Inferior parietal cortex (tissue), 1 donor: ENCODE data around the gene KIAA1671.

Experiments
- DNase-seq: peaks from one replicate; pipeline ENCODE4 v3.0.0-alpha.2; 2016; ENCODE audit errors: extremely low spot score

KIAA1671 gene

DNA sequence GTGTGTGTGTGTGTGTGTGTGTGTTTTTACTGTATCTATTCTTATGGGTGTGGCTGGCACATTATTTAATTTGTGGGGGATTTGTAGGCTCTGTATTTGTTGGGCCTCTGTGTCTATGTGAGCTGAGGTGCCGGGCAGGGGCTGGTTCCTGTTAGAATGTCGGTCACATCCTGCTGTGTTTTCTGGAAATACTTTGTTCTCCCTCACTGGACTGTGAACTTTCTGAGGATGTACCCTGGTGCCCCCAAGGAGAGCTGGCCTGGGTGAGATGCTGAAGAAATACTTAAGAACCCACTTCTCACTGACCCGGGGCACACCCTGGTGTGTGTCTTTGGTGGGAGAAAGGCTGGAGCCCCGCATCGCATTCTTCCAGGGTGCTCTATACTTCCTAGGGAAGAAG is 28.6 kb downstream of the KIAA1671 start:
- no peak for DNase-seq

DNA sequence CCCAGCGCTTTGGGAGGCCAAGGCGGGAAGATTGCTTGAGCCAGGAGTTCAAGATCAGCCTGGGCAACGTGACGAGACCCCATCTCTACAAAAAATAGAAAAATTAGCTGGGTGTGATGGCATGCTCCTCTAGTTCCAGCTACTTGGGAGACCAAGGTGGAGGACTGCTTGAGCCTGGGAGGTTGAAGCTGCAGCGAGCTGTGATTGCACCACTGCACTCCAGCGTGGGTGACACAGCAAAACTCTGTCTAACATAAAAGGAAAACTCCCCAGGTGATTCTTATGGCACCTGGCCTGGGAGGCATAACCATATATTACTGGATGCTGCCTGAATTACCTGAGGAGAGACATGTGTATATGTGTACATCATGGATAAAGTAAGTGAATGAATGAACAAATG is 29.1 kb downstream of the KIAA1671 start:
- no peak for DNase-seq

DNA sequence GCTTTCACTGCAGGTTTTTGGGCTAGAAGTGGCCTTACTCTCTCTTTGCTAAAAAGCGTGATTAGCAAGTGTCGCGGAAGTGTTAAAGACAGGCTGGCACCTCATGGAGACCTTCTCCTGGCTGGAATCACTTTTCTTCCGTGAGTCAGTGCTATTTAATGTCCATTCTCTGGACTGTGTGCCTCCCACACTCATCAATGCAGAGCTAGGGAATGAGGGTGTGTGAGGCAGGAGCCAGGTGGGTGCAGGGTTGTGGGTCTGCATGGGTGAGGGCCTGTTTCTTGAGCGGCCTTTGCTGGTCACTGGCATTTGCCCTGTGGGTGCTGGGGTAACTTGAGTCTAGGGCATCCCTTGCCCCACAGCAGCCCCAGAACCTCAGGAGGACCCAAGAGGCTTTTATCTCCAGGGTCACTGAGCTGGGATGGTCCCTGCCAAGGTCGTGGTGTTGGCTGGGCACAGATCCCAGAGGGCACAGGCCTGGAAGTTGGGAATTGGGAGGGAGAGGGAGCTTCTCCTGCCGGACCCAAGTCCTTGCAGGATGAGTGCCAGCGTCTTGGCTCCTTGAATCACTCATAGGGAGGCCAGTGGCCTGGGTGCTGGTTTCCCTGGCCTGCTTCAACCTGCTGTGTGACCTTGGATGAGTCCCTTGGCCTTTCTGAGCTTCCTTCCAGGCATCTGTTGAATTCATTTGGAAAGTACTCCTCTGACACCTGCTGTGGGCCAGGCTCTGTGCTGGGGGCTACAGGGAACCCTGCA is 30.0 kb downstream of the KIAA1671 start:
- DNase-seq = no peak

DNA sequence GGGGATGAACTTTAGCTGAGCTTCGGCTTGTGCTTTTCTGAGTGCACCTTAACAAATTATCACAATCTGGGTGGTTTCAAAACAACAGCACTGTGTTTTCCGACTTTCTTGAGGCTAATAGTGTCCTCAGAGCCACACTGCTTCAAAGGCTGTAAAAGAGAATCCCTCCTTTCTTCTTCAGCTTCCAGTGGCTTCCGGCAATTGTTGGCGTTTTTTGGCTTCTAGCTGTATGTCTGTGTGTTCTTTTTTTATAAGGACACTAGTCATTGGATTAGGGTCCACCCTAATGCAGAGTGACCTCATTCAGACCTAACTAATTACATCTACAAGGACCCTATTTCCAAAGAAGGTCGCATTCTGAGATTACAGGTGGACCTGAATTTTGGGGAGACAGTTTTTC is 30.6 kb downstream of the KIAA1671 start:
- no peak for DNase-seq

DNA sequence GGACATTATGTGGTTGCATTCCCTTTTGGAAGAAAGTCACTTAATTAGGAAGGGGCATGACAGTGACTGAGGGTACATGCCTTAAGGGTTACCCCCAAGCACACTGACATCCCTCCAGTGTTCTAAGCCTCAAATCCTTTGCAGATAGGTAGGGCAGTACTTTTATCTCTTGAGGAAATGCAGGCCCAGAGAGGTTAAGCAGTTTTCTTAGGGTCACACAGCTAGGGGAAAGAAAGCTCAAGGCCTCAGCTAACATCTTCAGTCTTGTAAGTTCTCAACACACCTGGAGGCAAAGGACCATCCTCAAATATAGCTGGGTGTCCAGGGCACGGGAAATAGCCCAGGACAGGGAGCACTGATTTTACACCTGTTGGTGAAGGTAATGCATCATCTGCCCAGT is 31.6 kb downstream of the KIAA1671 start:
- no peak for DNase-seq

DNA sequence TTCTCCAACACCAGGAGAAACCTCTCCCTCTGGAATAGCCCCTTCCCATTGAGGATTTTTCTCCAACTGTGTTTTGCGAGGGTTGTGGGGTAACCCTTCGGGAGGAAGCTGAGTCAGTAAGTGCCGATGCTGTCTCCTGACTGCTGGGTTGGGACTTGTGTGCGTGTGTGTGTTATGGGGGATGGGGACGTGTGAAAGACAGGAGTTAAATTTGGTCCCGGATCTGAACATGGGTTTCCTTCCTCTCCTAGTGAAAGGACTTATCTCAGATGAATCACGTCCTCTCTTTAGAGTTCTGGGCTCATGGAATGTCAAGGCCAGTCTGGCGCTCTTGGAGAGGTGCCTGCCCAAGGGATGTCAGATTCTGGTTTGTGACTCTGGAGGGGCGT is 33.3 kb downstream of the KIAA1671 start:
- peak; percentile 39 for DNase-seq

DNA sequence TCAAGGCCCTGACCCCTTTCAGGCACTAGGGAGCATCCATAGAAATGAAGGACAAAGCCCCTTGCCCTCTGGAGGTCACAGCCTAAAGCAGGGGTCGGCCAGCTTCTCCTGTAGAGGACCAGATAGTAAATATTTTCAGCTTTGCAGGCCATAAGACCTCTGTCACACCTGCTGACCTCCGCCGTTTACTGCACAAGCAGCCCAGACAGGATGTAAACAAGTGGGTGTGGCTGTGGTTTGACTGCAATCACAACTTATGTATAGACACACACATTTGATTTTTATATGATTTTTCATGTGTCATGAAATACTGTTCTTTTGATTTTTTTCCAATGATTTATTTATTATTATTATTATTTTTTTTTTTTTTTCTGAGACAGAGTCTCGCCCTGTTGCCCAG is 34.3 kb downstream of the KIAA1671 start:
- DNase-seq = no peak

DNA sequence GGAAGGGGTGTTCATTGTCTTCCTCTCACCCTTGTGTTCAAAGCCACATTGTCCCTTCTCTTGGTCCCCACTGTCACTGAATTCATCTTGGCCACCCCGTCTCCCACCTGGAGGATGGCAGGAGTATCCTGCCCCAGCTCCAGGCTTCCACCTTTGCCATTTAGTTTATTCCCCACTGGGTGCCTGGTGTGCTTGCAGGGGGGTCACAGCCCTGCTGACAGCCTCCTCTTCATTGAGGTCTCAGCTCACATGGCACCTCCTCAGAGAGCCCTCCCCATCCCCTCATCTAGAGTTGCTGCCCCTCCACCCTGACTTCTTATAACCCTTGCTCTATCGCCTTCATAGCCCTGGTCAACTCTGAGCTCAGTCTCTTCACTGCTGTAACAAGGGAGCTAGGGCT is 36.6 kb downstream of the KIAA1671 start:
- DNase-seq = no peak

DNA sequence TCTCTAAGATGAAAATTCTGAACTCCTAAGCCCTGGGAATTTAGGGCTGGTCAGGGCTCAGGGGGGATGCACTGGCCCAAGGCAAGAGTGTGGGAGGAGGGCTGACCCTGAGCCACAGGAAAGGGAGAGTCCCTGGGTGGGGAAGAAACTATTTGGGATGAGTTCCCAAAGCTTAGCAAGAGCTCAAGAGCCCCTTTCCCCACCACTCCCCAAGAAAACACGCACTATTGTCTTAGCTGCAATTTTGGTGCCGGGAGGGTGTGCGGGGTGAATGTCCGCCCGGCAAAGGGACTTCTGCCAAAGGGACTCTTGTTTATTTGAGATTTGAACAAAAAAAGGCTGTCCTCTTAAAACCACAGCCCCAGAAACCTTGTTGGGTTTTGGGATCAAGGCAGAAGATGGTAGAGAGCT is 37.0 kb downstream of the KIAA1671 start:
- no peak for DNase-seq

DNA sequence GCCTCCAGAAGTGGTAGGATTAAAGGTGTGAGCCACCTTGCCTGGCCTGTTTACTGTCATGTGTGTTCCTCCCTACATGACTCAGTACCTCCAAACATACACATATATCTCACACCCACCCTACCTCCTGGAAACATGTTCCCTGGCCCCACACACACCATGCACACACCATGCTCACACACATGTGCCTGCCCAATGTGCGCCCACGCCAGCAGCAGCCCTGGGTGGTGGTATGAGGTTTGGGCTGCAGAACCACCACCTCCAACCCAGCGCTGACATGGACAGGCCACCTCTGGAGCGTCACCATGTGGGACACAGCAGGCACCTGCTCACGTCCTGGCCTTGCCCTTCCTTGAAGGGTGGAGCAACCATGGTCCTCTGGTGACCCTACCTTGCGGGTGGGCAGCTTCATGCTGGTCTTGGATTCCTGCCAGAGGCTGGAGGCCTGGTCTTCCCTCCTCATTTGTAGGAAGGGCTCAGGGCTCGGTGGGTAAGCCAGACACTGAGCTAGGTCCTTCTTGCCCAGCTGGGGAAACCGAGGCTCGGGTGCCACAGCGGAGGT is 37.9 kb downstream of the KIAA1671 start:
- DNase-seq = no peak

DNA sequence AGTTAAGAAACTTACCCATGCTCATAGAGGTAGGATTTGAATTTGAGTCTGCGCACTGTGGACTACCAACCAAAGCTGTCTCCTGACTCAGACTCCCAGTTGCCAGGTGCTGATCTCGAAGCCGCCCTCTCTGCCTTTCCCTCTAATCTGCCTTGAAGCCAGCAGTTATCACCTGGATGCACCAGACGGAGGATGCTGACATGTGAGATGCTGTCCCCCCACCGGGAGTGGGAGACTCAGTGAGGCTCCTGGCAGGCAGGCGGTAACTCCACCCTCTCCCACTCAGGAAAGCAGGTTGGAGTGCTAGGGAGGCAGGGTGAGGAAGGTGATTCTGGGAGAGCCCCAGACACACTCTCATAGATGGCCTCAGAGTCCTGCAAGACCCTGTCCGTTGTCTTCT is 40.4 kb downstream of the KIAA1671 start:
- no peak for DNase-seq

DNA sequence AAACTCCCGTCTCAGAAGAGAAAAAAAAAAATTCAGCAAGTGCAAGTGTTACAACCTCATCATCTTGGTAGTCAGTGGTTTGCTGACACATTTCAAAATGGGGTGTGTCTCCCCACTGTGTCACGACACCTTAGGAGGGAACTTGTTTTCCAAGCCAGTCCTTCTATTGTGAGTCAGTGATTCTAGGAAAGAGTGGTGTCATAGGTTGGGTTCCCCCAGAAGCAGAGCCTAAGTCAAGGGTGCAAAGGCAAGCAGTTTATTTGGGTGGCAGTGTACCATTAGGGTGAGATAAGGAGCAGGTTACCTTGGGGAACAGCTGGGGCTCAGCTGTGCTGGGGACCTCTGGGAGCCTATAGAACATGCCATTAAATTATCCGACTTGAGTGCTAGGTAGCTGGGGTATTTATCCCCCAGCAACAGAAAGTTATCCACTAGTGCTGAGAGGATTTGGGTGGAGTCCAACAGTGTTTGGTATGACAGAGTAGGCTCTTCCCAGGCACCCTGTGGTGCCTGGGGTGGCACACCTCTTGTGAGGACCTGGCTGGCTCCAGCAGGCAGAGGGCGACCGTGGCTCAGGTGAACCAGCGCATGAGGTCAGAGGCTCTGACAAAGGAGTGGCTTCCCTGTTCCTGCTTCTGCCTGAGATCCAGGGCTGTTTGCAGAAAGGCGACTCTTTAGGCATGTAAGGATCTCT is 41.7 kb downstream of the KIAA1671 start:
- no peak for DNase-seq

DNA sequence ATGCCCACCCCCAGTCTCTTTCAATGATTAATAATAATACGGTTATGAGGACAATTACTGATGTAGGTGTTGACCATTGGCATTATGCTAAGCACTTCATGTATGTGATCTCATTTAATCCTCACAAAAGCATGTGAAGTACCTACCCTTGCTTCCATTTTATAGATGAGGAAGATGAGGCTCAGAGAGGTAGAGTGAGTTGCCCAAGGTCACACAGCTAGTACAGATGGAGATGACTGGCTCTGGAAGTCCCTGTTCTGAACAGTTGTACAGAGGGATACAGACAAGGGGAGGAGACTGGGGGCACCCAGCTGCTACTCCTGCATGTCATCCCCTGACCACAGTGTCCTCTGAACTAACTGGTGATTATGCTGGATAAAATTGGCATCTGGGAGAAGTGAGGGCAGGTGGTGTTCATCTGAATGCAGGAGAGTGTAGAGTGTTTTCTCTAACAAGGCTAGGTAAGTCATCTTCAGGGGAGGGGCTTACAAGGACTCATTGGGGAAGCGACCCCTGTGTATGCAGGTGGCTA is 43.2 kb downstream of the KIAA1671 start:
- no peak for DNase-seq

DNA sequence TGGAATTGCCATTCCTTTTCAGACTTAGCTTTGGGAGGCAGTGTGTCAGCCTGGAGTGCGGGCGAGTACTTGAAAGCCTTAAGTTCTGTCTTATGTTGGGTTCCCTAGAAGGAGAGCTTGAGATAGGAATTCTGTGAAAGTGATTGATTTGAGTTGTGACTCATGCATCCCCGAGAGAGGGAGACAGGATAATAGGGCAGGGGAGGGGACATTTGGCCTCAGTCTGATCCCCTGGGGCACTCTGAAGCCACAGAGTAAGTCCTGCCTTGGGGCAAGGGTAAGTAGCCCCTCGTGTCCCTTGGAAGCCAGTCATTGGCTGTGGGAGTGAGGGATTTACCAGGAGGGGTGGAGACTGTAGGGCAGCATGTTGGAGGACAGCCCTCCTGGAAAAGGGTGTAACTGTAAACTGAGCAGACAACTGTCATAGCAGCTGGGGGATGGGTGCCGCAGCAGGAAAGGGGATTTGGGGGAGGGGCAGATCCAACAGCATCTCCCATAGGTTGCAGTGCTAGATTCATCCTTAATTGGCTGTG is 44.0 kb downstream of the KIAA1671 start:
- no peak for DNase-seq

DNA sequence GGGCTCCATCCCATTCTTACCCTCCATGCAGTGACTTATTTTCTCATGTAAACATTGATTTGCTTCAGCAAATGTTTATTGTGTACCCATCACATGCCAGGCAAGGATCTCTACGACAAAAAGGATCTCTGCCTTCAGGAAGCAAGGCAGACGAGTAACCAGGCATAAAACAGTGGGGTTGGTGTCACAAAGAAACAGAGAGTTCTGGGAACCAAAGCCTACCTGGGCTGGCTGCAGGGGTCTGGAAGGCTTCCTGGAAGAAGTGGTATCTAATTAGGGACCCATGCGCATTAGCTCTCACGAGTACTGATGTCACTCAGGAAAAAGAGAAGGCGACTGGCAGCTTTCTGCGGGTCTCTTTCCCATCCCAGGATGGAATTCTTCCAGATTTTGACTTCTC is 44.5 kb downstream of the KIAA1671 start:
- DNase-seq = no peak

DNA sequence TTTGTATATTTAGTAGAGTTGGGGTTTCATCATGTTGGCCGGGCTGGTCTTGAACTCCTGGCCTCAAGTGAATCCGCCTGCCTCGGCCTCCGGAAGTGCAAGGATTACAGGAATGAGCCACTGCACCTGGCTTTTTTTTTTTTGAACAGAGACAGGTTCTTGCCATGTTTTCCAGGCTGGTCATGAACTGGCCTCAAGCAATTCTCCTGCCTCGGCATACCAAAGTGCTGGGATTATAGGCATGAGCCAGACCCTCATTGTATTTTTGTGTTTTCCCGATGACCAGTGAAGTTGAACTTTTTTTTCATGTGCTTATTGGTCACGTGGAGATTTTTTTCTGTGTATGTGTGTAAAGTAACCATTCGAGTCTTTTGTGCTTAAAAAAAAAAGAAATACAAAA is 48.2 kb downstream of the KIAA1671 start:
- DNase-seq = no peak

DNA sequence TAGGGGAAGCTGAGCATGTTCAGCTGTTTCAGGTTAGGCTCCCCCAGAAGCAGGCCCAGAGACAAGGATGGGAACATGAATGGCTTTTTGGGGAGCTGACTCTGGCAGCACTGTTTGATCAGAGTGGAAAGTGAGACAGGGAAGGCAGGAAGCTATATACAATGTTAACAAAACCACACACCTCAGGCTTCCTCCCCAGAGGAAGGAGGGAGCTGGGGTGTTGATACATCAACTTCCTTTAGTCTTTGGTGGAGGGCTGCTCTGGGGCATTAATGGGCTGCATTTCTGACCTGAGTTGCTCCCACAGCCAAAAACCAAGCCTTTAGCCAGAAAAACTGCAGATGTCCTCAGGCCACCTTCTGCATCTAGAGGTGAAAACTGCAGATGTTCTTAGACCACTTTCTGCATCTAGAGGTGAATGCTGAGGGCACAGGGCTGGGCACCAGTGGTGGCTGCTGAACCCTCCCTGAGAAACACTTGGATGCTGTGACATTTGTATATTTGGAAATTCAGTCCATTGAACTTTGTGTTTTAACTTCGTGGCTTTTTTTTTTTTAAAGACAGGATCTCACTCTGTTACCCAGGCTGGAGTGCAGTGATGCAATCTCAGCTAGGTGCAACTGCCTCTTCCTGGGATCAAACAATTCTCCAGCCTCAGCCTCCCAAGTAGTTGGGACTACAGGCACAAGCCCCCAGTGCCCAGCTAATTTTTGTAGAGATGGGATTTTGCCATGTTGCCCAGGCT is 49.9 kb downstream of the KIAA1671 start:
- no peak for DNase-seq

DNA sequence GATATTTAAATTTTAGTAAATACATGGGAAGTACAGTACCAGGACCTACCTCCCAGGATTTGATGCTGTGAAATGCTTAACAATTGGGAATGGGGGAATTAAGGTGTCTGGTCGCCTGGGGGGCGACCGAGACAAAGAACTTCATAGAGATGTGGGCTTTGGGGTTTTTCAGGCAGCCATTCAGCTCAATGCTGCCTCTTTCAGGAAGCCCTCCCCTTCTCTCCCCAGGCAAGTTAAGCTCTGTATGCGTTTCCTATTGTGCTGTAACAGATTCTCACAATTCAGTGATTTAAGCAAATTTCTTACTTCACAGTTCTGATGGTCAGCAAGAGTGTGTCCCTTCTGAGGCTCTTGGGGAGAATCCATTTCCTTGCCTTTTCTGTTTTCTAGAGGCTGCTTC is 53.8 kb downstream of the KIAA1671 start:
- DNase-seq = no peak

DNA sequence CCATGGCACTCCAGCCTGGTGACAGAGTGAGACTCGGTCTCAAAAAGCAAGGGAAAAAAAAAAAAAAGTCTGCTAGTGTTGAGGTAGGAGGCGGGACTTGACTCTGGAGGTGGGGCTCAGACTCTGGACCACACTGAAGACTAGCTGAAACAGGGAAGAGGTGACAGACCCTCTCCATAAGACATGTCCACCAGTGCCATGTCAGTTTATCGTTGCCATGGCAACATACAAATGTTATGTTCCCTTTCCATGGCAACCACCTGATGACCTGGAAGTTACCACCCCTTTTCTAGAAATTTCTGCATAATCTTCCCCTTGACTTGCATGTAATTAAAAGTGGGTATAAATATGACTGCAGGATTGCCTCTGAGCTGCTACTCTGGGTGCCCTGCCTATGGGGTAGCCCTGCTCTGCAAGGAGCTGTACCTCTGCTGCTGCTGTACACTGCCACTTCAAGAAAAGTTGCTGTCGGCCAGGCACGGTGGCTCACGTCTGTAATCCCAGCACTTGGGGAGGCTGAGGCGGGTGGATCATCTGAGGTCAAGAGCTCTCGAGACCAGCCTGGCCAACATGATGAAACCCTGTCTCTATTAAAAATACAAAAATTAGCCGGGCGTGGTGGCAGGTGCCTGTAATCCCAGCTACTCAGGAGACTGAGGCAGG is 55.1 kb downstream of the KIAA1671 start:
- no peak for DNase-seq

DNA sequence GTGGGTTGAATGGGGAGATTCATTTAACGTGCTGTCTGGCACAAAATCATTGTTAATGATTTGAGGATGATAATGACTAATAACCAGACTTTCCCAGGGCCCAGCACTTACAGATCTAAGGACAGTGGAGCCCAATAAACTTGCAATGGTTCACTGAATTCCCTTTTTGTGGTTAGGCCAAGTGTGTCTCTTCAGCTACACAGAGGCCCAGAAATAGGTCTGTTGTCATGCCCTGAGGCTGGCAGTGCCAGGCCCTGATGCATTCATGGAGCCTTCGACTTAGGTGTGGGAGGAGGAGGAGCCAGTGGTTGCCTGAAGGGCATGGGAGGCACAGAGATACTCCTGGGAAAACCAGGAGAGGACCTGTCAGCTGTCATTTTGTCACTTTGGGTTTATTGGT is 56.1 kb downstream of the KIAA1671 start:
- no peak for DNase-seq

DNA sequence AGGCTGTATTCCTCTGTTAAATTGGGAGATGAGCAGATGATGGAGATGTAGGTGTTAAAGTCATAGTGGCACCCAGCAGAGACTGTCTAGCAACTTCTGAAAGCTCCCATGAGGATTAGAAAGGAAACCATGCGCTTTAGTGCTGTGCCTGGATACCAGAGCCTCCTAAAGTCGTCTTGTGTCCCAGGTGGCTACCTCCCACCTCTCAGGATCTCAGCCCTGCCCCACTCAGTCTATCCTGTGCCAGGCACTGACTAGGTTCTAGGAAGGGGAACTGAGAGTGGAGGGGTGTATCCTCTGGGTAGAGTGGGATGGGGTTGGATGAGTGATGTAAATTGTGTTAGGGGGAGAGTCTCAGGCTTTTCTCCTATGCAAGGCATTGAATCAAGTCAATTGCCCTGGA is 60.2 kb downstream of the KIAA1671 start:
- DNase-seq = no peak

DNA sequence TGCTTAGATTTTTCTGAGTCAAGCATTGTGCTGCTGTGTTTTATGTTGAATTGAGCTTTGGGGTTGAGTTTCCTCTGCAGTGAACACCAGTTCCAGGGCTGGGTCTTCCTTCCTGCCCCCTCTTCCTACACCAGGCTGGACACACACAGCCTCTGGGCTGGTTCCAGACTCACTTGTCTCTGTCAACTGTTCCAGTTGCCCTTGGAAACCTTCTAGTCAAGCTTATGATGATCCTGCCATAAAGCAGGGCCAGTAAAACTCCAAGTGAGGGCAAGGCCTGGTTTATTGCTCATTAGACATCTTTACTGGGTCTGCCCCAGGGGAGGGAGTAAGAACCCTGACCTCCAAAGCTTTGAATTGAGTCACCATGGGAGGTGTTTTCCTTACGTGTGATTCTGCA is 61.1 kb downstream of the KIAA1671 start:
- no peak for DNase-seq
